GM10847 (cell line): ENCODE results near the gene HMCN1.

ENCODE experiments used
- POLR2A ChIP-seq: IDR thresholded peaks from 2 replicates; pipeline ENCODE4 v1.6.1; 2011; ENCODE audit not compliant: insufficient read length; ENCODE audit errors: extremely low read depth

The HMCN1 gene

GRCh38 chr1:185972096-185972850 is 238.1 kb downstream of the HMCN1 start:
- no peak for TF ChIP-seq POLR2A

DNA sequence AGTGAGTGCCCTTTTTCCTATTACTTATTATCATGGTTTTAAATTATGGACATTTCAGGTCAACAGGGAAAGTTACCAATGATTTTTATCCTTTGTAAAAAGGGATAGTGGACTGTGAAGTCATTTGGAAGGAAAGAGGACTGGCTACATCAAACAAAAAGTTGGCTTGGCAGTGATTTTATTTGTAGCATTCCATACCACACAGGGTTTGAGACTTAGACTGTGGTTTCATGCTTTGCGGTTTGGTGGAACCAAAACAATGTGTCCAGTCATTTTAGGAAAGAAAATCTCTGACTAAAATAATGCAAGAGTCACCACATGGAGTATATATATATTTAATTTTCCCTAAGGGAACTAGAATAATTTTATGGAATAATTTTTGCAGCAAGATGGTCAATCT is 239.5 kb downstream of the HMCN1 start:
- TF ChIP-seq POLR2A, result no peak

- no peak for TF ChIP-seq POLR2A
Measured at GRCh38 chr1:185974367-185975170, 240.4 kb downstream of the HMCN1 start.

DNA sequence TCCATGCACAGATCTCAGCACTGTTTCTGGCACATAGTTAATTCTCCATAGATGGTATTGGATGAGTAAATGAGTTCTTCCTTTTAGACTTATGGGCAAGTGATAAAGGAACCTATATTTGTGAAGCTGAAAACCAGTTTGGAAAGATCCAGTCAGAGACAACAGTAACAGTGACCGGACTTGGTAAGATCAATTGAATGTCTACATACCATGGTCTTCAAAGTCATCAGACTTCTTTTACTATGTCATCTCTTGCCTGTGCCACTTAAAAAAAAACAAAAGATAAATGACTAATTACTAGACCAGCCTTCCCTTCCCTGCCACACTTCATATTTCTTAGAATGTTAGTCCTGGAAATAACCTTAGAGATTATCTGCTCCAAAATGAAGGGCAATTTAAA is 246.7 kb downstream of the HMCN1 start:
- TF ChIP-seq POLR2A, result no peak

- TF ChIP-seq POLR2A, result no peak
Measured at GRCh38 chr1:185984113-185984836, 250.1 kb downstream of the HMCN1 start.

- no peak for TF ChIP-seq POLR2A
Measured at GRCh38 chr1:185987611-185988321, 253.6 kb downstream of the HMCN1 start.

DNA sequence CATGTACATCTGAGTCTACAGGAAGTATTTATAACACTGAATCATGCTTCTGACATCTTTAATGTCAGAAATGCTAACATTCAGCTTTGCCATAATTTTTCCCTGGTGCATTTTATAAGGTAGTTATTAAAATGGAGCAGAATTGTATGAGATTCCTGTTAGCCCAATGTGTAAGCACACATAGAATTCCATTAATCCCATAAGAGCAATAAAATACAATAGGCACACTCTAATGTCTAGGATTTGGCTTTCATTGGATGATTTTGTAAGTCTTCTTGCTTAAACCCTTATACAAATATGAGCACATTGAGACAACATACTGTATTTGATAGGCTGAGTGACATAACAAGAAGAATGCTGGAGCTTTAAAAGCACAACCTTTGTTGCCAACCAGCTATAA is 256.4 kb downstream of the HMCN1 start:
- no peak for TF ChIP-seq POLR2A

- TF ChIP-seq POLR2A, result no peak
Measured at GRCh38 chr1:185991266-185991665, 257.1 kb downstream of the HMCN1 start.

DNA sequence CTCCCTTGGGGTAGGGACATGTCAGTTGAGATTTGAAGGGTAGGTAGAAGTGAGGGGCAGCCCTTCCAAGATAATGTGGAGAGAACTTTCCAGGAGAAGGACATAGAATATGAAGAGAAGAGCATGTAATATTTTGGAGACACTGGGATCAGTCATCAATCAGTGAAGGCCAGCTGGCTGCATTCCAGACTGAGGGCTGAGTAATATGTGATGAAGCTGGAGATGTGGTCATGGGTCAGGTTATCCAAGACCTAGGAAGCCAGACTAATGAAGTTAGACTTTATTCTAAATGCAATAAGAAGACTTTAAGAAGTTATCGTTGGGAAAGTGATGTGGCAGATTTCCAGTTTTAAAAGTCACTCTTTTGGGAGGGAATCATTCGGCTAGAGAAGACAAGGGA is 262.0 kb downstream of the HMCN1 start:
- TF ChIP-seq POLR2A, result no peak

DNA sequence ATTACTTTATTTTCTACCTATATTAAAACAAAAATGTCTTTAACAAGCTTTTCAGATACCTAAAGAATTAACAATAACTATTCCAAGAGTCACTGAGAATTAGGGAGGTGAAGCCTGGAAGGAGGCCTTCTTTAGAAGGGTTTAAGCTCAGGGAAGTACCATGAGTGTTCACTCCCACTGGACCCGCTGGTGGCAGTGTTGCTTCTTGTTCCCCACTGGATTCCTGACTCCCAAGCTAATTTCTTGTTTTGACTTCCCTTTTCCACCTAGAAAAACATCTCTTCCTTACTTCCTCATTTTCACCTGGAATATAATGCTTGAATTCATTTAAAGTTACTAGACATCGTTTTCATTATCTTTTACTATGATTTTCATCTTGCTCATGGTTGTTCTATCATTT is 264.2 kb downstream of the HMCN1 start:
- TF ChIP-seq POLR2A, result no peak

- no peak for TF ChIP-seq POLR2A
Measured at GRCh38 chr1:186002406-186002805, 268.2 kb downstream of the HMCN1 start.

- no peak for TF ChIP-seq POLR2A
Measured at GRCh38 chr1:186009039-186009737, 275.0 kb downstream of the HMCN1 start.

DNA sequence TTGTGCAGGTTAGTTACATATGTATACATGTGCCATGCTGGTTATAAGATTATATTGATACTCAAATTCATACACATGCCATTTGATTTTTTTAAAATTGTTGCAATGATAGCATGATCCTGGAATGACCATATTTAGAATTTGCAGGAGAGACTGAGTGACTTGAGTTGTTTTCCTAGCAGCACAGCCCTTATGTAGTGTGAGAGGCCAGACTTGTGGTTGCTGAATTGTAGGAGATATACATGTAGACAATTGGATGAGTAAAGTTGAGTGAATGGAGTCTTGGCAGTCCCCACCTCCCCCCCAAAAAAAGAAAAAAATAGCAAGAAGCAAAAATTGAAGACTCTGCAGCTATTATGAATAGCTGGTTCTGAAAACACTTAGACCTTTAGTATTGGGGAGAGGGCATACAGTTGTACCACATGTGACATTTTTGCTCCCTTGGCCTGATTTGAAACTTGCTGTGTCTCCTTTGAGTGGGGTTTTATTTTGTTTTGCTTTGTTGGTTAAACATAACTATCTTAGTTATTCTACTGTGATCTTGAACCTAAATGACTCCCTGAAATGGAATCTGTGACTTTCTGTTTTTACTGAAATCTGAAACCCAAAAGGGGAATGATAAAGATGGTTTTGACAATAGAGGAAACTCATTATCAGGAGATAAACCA is 280.3 kb downstream of the HMCN1 start:
- TF ChIP-seq POLR2A, result no peak

DNA sequence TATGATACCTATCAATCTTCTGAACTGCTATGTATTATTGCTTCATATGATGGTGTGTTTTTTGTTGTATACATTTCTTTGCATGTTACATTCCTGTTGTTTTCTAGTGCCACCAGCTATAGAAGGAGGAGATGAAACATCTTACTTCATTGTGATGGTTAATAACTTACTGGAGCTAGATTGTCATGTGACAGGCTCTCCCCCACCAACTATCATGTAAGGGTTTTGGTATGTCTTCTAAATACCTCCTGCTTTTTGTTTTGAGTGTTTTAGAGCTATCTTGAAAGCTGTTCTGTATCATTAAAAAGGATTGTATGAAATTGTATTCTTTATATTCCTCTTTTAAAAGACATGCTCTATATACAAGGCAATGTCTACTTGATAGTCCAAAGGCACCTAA is 282.7 kb downstream of the HMCN1 start:
- TF ChIP-seq POLR2A, result no peak
